SK-N-SH (cell line): Measurements from ENCODE around the gene SERINC1.

Experiments
- CTCF ChIP-seq: fragments of 200-600 bp; sonication (generic); IDR thresholded peaks from 2 replicates; pipeline ENCODE4 v1.6.1; 2017; ENCODE audit warnings: antibody characterized with exemption, mild to moderate bottlenecking, moderate library complexity
- EZH2phosphoT487 ChIP-seq: fragments of 200-600 bp; sonication (generic); IDR thresholded peaks from 2 replicates; pipeline ENCODE4 v1.6.1; 2017; ENCODE audit warnings: low read depth, mixed run types, mild to moderate bottlenecking, antibody characterized with exemption, moderate library complexity, borderline replicate concordance
- MAX ChIP-seq: IDR thresholded peaks from 2 replicates; pipeline ENCODE4 v1.4.0; 2012; ENCODE audit warnings: low read depth
- POLR2AphosphoS5 ChIP-seq: IDR thresholded peaks from 2 replicates; pipeline ENCODE4 v1.6.1; 2012; ENCODE audit warnings: low read depth, low read length
- RCOR1 ChIP-seq: fragments of 150-350 bp; IDR thresholded peaks from 2 replicates; pipeline ENCODE4 v1.6.1; 2017; ENCODE audit warnings: antibody characterized with exemption, low read length
- REST ChIP-seq: IDR thresholded peaks from 2 replicates; pipeline ENCODE4 v1.6.1; 2012; ENCODE audit warnings: mild to moderate bottlenecking, low read depth, low read length, moderate library complexity
- RFX5 ChIP-seq: IDR thresholded peaks from 2 replicates; pipeline ENCODE4 v1.6.1; 2012; ENCODE audit warnings: mild to moderate bottlenecking, improper control_type of control experiment, low read length
- TEAD4 ChIP-seq: IDR thresholded peaks from 2 replicates; pipeline ENCODE4 v1.4.0; 2012; ENCODE audit warnings: mild to moderate bottlenecking, borderline replicate concordance; ENCODE audit not compliant: insufficient read depth
- TF ChIP-seq, protein P1 (sequence below): fragments of 150-350 bp; IDR thresholded peaks from 2 replicates; pipeline ENCODE4 v1.6.1; 2017; ENCODE audit warnings: antibody characterized with exemption, low read length, low read depth, borderline replicate concordance
- TF ChIP-seq, protein P2 (sequence below): IDR thresholded peaks from 2 replicates; pipeline ENCODE4; 2012

DNA sequence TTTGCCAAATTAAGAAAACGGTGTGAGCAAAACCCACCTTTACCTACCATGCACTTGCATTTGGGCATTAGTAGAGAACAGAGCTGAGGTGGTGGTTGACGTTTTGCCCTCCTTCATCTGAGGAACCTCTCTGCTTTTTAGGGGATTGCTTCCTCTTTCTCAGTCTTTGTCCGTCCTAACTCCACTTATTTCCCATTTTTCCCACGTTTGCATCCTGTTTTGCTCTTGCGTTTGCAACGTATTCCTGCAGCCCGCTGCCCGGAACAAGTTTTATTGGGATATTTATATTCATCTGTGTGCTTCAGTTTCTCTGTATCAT, 374 bp upstream of the SERINC1 start:
- no peak for TF ChIP-seq CTCF
- no peak; the same call in 1 of the 2 replicates for TF ChIP-seq REST
- no peak for TF ChIP-seq POLR2AphosphoS5
- TF ChIP-seq TEAD4, result no peak
- no peak for TF ChIP-seq MAX
- TF ChIP-seq RFX5, result no peak
- TF ChIP-seq EZH2phosphoT487, result no peak
- TF ChIP-seq, protein P1, sequence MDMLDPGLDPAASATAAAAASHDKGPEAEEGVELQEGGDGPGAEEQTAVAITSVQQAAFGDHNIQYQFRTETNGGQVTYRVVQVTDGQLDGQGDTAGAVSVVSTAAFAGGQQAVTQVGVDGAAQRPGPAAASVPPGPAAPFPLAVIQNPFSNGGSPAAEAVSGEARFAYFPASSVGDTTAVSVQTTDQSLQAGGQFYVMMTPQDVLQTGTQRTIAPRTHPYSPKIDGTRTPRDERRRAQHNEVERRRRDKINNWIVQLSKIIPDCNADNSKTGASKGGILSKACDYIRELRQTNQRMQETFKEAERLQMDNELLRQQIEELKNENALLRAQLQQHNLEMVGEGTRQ, result no peak
- no peak for TF ChIP-seq RCOR1
- TF ChIP-seq, protein P2, sequence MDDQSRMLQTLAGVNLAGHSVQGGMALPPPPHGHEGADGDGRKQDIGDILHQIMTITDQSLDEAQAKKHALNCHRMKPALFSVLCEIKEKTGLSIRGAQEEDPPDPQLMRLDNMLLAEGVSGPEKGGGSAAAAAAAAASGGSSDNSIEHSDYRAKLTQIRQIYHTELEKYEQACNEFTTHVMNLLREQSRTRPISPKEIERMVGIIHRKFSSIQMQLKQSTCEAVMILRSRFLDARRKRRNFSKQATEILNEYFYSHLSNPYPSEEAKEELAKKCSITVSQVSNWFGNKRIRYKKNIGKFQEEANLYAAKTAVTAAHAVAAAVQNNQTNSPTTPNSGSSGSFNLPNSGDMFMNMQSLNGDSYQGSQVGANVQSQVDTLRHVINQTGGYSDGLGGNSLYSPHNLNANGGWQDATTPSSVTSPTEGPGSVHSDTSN, result no peak
